IMR-90 (cell line): ENCODE data around the gene MGAT5. TPM values are rescaled to one million over a fixed set of nuclear protein-coding genes. Genes with fewer than 3 reads are reported as not detected.

Experiments
- ATAC-seq: fragments of 200-7000 bp; cut with Tn5 transposase; 2 replicates; pipeline ENCODE4 v1.9.1; 2020; ENCODE audit warnings: low read depth, mild to moderate bottlenecking, moderate library complexity
- BruUV-seq: library from RNA; stranded (reverse); fragments of 400-500 nt; replicated peaks from 2 replicates; lab custom pipeline; 2021; lab: Mats Ljungman, UMichigan
- CTCF ChIA-PET: fragments of 300-600 bp; formaldehyde crosslinking; extraction: SDS; loops from one replicate; lab custom pipeline; 2021; ENCODE audit warnings: antibody characterized with exemption; lab: Yijun Ruan, JAX
- POLR2A ChIA-PET: fragments of 300-600 bp; sonication (Branson Sonifier 250); formaldehyde crosslinking; loops from one replicate; lab custom pipeline; 2022; ENCODE audit warnings: antibody characterized with exemption; ENCODE audit not compliant: unreplicated experiment; lab: Charles Lee
- DNase-seq: peaks from one replicate; pipeline ENCODE4 v3.0.0; 2013
- H2AFZ ChIP-seq: replicated peaks from 2 replicates; pipeline ENCODE3; 2013; ENCODE audit warnings: low read length, mild to moderate bottlenecking; ENCODE audit not compliant: poor library complexity
- H2AK5ac ChIP-seq: 2 replicates; pipeline ENCODE4 v1.6.1; 2013; ENCODE audit warnings: low read depth, low read length, inconsistent platforms
- H2AK9ac ChIP-seq: replicated peaks from 2 replicates; pipeline ENCODE3; 2013; ENCODE audit warnings: mild to moderate bottlenecking, low read depth, low read length, moderate library complexity; ENCODE audit not compliant: poor library complexity
- H2BK120ac ChIP-seq: 2 replicates; pipeline ENCODE4 v1.6.1; 2013; ENCODE audit warnings: low read depth, low read length, inconsistent platforms
- H2BK15ac ChIP-seq: 3 replicates; pipeline ENCODE4 v1.6.1; 2013; ENCODE audit warnings: low read depth, low read length, inconsistent platforms
- H2BK20ac ChIP-seq: 2 replicates; pipeline ENCODE4 v1.6.1; 2013; ENCODE audit warnings: low read depth, mild to moderate bottlenecking, inconsistent platforms, low read length, moderate library complexity
- H2BK5ac ChIP-seq: 2 replicates; pipeline ENCODE4 v1.6.1; 2013; ENCODE audit warnings: mild to moderate bottlenecking, low read depth, low read length, inconsistent platforms; ENCODE audit not compliant: poor library complexity, severe bottlenecking
- H3K14ac ChIP-seq: replicated peaks from 2 replicates; pipeline ENCODE4 v1.6.1; 2013; ENCODE audit warnings: low read depth, low read length, inconsistent platforms
- H3K18ac ChIP-seq: 2 replicates; pipeline ENCODE4 v1.6.1; 2013; ENCODE audit warnings: low read depth, low read length, control low read depth
- H3K23ac ChIP-seq: 2 replicates; pipeline ENCODE4 v1.6.1; 2013; ENCODE audit warnings: low read depth, low read length, inconsistent platforms
- H3K27ac ChIP-seq: 2 replicates; pipeline ENCODE4 v1.5.1; 2013; ENCODE audit warnings: mild to moderate bottlenecking, control low read depth, low read length; ENCODE audit not compliant: insufficient read depth
- H3K27me3 ChIP-seq: 2 replicates; pipeline ENCODE4 v1.6.1; 2013; ENCODE audit warnings: low read length; ENCODE audit not compliant: control insufficient read depth, insufficient read depth
- H3K36me3 ChIP-seq: 2 replicates; pipeline ENCODE4 v1.6.1; 2013; ENCODE audit warnings: low read length, mixed read lengths; ENCODE audit not compliant: control insufficient read depth, insufficient read depth
- H3K4ac ChIP-seq: 2 replicates; pipeline ENCODE4 v1.6.1; 2013; ENCODE audit warnings: low read depth, low read length, inconsistent platforms
- H3K4me1 ChIP-seq: 2 replicates; pipeline ENCODE4 v1.6.1; 2013; ENCODE audit warnings: low read length, mixed read lengths; ENCODE audit not compliant: control insufficient read depth, insufficient read depth
- H3K4me2 ChIP-seq: 2 replicates; pipeline ENCODE4 v1.6.1; 2013; ENCODE audit warnings: low read depth, mild to moderate bottlenecking, control low read depth, low read length, moderate library complexity
- H3K4me3 ChIP-seq: 2 replicates; pipeline ENCODE4 v1.5.1; 2013; ENCODE audit warnings: low read depth, mild to moderate bottlenecking, control low read depth, low read length, moderate library complexity; ENCODE audit not compliant: insufficient read depth
- H3K56ac ChIP-seq: 2 replicates; pipeline ENCODE4 v1.6.1; 2013; ENCODE audit warnings: low read length, inconsistent platforms; ENCODE audit not compliant: insufficient read depth; ENCODE audit errors: extremely low read depth
- H3K79me1 ChIP-seq, 2 experiments: 2 replicates each; pipeline ENCODE4 v1.6.1; 2013; ENCODE audit warnings: low read length in 2 of 2, inconsistent platforms in 1 of 2, low read depth in 1 of 2
- H3K9ac ChIP-seq: 2 replicates; pipeline ENCODE4 v1.6.1; 2013; ENCODE audit warnings: low read depth, low read length, control low read depth
- H3K9me1 ChIP-seq: 2 replicates; pipeline ENCODE4 v1.6.1; 2013; ENCODE audit warnings: low read length, inconsistent platforms; ENCODE audit not compliant: insufficient read depth
- H3K9me3 ChIP-seq: 2 replicates; pipeline ENCODE4 v1.6.1; 2013; ENCODE audit warnings: low read length; ENCODE audit not compliant: control insufficient read depth, insufficient read depth
- H4K20me1 ChIP-seq: 2 replicates; pipeline ENCODE4 v1.6.1; 2013; ENCODE audit warnings: low read length, inconsistent platforms; ENCODE audit not compliant: insufficient read depth
- H4K5ac ChIP-seq: 2 replicates; pipeline ENCODE4 v1.6.1; 2013; ENCODE audit warnings: mild to moderate bottlenecking, low read depth, low read length, control low read depth
- H4K8ac ChIP-seq, 2 experiments: 2 replicates each; pipeline ENCODE4 v1.6.1; 2013; ENCODE audit warnings: low read depth in 2 of 2, low read length in 2 of 2, control low read depth in 1 of 2, inconsistent platforms in 1 of 2
- H4K91ac ChIP-seq: 2 replicates; pipeline ENCODE4 v1.6.1; 2013; ENCODE audit warnings: low read depth, low read length, inconsistent platforms; ENCODE audit not compliant: insufficient read depth
- CEBPB ChIP-seq: IDR thresholded peaks from 2 replicates; pipeline ENCODE4 v1.6.1; 2012; ENCODE audit warnings: low read depth, low read length, improper control_type of control experiment
- MAZ ChIP-seq: IDR thresholded peaks from 2 replicates; pipeline ENCODE4 v1.6.1; 2012; ENCODE audit warnings: low read depth, mild to moderate bottlenecking, low read length, improper control_type of control experiment, moderate library complexity, borderline replicate concordance
- RAD21 ChIP-seq: IDR thresholded peaks from 2 replicates; pipeline ENCODE4 v1.6.1; 2012; ENCODE audit warnings: low read length, improper control_type of control experiment
- WGBS, 2 experiments: methylation state at CpG; one replicate each; pipeline versions ENCODE4 v1.1.5 to v1.1.7; 2013; ENCODE audit warnings: missing lambda C conversion rate in 2 of 2; ENCODE audit not compliant: insufficient read length in 1 of 2; ENCODE audit errors: extremely low coverage in 2 of 2; 5-methylcytosine and 5-hydroxymethylcytosine counted together
- dilution Hi-C: fragments of 300-500 bp; cut with HindIII; formaldehyde crosslinking; loops from one replicate; pipeline ENCODE4 v1.14.3; 2018; ENCODE audit warnings: low sequenced_read_pairs; ENCODE audit not compliant: unreplicated experiment
- in situ Hi-C: fragments of 300-500 bp; cut with MboI; formaldehyde crosslinking; loops from 3 replicates; pipeline ENCODE4 v1.14.3; 2019; ENCODE audit warnings: low sequenced_read_pairs, inconsistent platforms, mixed read lengths
- intact Hi-C: fragments of 100-400 bp; cut with micrococcal nuclease; formaldehyde crosslinking; loops from 2 replicates; pipeline ENCODE4 v1.10.0; 2022
- polyA plus RNA-seq, 3 experiments: library from polyadenylated mRNA; depleted of rRNA; stranded (reverse); fragments of >200 nt; gene quantifications; 2 replicates each; pipeline ENCODE4 v1.2.3, GENCODE V29; 2012; ENCODE audit warnings: low replicate concordance in 1 of 3
- total RNA-seq: library from RNA; depleted of rRNA; stranded (reverse); fragments of >200 nt; gene quantifications from 2 replicates; pipeline ENCODE4 v1.2.3, GENCODE V29; 2012

Gene MGAT5
- total and polyA plus RNA-seq, 2 of the 4 experiments (the other 2 are of a cell fraction): 22.9 to 59.9 TPM

GRCh38 chr2:134348239-134348638 is 94.4 kb downstream of the MGAT5 start:
- TF ChIP-seq MAZ (no peak), RAD21 (no peak), CEBPB (no peak)
- Histone ChIP-seq H3K36me3 (peaks cover 20% of the 10 kb centered on the region), H4K20me1 (no peaks in the 10 kb centered on the region), H3K27ac (peak overlapping the region; percentile 64), H2AK5ac (peak overlapping the region; percentile 92; the same call in 1 of the 2 replicates), H2AFZ (peak overlapping the region; percentile 76), H3K27me3 (no peaks in the 10 kb centered on the region), H3K4ac (peak overlapping the region; percentile 55), H3K9me1 (peaks cover 14% of the 10 kb centered on the region), H2BK15ac (0 out of 3 replicates have a peak overlapping the region, but pooled peaks have one; percentile 8), H3K56ac (peak overlapping the region; percentile 18; the same call in 1 of the 2 replicates), H4K8ac (peak overlapping the region; percentile 63 to 85; a peak in 3 of 4 replicates), H3K18ac (peak overlapping the region; percentile 53), H3K79me1 (peaks cover 12 to 24% of the 10 kb centered on the region in 2 experiments), H3K4me2 (peak overlapping the region; percentile 75), H4K91ac (peak overlapping the region; percentile 67; the same call in 1 of the 2 replicates), H2BK5ac (peak overlapping the region; percentile 80), H3K9me3 (no peaks in the 10 kb centered on the region), H2BK120ac (peak overlapping the region; percentile 54), H2BK20ac (peak overlapping the region; percentile 72), H3K9ac (peak overlapping the region; percentile 42; the same call in 1 of the 2 replicates), H2AK9ac (no peak overlapping the region), H3K4me1 (peaks cover 6% of the 10 kb centered on the region), H3K23ac (peak overlapping the region; percentile 11; the same call in 1 of the 2 replicates), H3K14ac (peak overlapping the region; percentile 11), H3K4me3 (no peak overlapping the region), H4K5ac (0 out of 2 replicates have a peak overlapping the region, but pooled peaks have one; percentile 24)
- intact Hi-C loops: no loop called here
- WGBS, 2 experiments: no CpG with 5 or more reads among the region's 4 CpGs
- BruUV-seq: no TSS peak
- ChIA-PET POLR2A (no interaction called here), CTCF (interaction anchor here (0.7 to 1.5 kb wide), 6 partner anchors 17 to 230 kb away, joined by 3 to 4 read pairs (median 4); no protein-coding TSS in a partner anchor)
- DNase-seq (peak; percentile 57), ATAC-seq (peak; percentile 64)
- in situ Hi-C loops: no loop called here
- dilution Hi-C loops: no loop called here
